Skeletal muscle cell (primary cell): ENCODE data around the gene GNAL.
"Not testable (repeated sequence)": the region's sequence is repeated elsewhere in the genome, so short reads cannot be mapped to it uniquely, and the experiment has no call there.

ENCODE experiments used
- DNase-seq: peaks from one replicate; pipeline ENCODE4 v3.0.0-alpha.2; 2010; ENCODE audit warnings: low read depth
- H3K4me3 ChIP-seq: 2 replicates; pipeline ENCODE4 v1.5.1; 2011; ENCODE audit warnings: low read depth, mild to moderate bottlenecking, control low read depth, low read length, moderate library complexity

GNAL gene

GRCh38 chr18:11916880-11917279, 227.8 kb downstream of the GNAL start:
- DNase-seq, H3K4me3 ChIP-seq: not testable (repeated sequence)

DNA sequence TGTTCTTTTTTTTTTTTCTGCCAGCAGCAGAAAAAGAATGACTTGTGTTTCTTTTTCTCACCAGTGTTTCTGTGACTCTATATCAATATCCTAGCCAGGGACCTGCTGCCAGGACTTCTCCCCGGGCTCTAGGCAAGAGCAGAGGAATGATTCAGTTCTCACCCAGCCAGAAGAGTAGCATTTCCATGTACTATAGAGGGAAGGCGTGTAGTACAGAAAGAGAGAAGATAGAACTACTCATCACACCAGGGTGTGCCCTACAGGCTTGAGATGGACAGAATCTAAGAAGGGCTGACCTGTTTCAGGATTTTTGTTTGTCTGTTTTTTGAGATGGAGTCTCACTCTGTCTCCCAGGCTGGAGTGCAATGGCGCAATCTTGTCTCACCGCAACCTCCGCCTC, 230.5 kb downstream of the GNAL start:
- not testable (repeated sequence) for DNase-seq, H3K4me3 ChIP-seq

DNA sequence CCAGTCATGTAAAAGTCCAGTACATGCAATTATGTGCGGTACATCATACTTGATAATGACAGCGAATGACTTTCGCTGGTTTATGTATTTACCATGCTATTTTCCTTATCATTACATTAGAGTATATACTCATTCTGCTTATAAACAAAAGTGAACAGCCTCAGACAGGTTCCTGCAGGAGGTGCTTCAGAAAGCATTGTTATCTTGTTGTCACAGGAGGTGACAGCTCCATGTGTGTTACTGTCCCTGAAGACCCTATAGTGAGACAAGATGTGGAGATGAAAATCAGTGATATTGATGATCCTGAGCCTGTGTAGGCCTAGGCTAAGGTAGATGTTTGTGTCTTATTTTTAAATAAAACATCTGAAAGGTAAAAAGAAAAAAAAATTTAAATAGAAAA, 234.4 kb downstream of the GNAL start:
- H3K4me3 ChIP-seq: no peak overlapping the region
- DNase-seq: no peak

- DNase-seq: no peak
- no peak overlapping the region for H3K4me3 ChIP-seq
Measured at GRCh38 chr18:11925800-11926481, 236.9 kb downstream of the GNAL start.

- DNase-seq: no peak
- no peak overlapping the region for H3K4me3 ChIP-seq
Measured at GRCh38 chr18:11927497-11927896, 238.4 kb downstream of the GNAL start.

GRCh38 chr18:11932393-11932792, 243.3 kb downstream of the GNAL start:
- no peak for DNase-seq
- H3K4me3 ChIP-seq: no peak overlapping the region
